ENCODE results near the gene PRG2. TPM values are rescaled to one million over a fixed set of nuclear protein-coding genes. Genes with fewer than 3 reads are reported as not detected.
A peak's percentile ranks its signal among the peaks of the same experiment; 100 is the strongest.

The PRG2 gene
- total and polyA plus RNA-seq, 2 of the 13 experiments (the other 11 are each of a cell fraction or from before 2014, with no cell fraction given): not detected

- TF ChIP-seq ZNF446 (CRISPR knock-in tag; IDR thresholded peaks at IDR 0.05) (no peak), REPIN1 (CRISPR knock-in tag; IDR thresholded peaks at IDR 0.05; ENCODE audit: borderline replicate concordance, low read depth) (no peak), ZNF180 (CRISPR knock-in tag; IDR thresholded peaks at IDR 0.05; ENCODE audit: borderline replicate concordance, low read depth) (no peak), TEAD3 (CRISPR knock-in tag; optimal IDR thresholded peaks at IDR 0.05; ENCODE audit: borderline replicate concordance) (no peak), ZNF788 (CRISPR knock-in tag; IDR thresholded peaks at IDR 0.05; ENCODE audit: borderline replicate concordance) (no peak), RXRA (CRISPR knock-in tag; IDR thresholded peaks at IDR 0.05) (no peak), ZFP91 (CRISPR knock-in tag; IDR thresholded peaks at IDR 0.05; ENCODE audit: borderline replicate concordance) (no peak), IRX3 (CRISPR knock-in tag; IDR thresholded peaks at IDR 0.05; ENCODE audit: borderline replicate concordance, low read depth) (no peak), ZBTB49 (CRISPR knock-in tag; IDR thresholded peaks at IDR 0.05; ENCODE audit: borderline replicate concordance) (no peak), ASH2L (IDR thresholded peaks at IDR 0.05; ENCODE audit: insufficient read length, low read depth, low read length) (peak; percentile 62), THAP7 (CRISPR knock-in tag; IDR thresholded peaks at IDR 0.05) (no peak), ZNF775 (CRISPR knock-in tag; IDR thresholded peaks at IDR 0.05; ENCODE audit: borderline replicate concordance) (no peak), BRD4 (CRISPR knock-in tag; IDR thresholded peaks at IDR 0.05) (no peak), RELA (CRISPR knock-in tag; IDR thresholded peaks at IDR 0.05) (no peak), FOXK1 (CRISPR knock-in tag; IDR thresholded peaks at IDR 0.05; ENCODE audit: borderline replicate concordance, low read depth) (0 out of 2 replicates have a peak, but pooled peaks have one; percentile 25), CEBPB (IDR thresholded peaks at IDR 0.05; ENCODE audit: borderline replicate concordance, low read depth, low read length) (no peak), GATAD1 (CRISPR knock-in tag; IDR thresholded peaks at IDR 0.05) (no peak), STAG1 (CRISPR knock-in tag; IDR thresholded peaks at IDR 0.05) (0 out of 2 replicates have a peak, but pooled peaks have one; percentile 4), ZNF383 (CRISPR knock-in tag; IDR thresholded peaks at IDR 0.05; ENCODE audit: borderline replicate concordance) (no peak), ZSCAN31 (CRISPR knock-in tag; IDR thresholded peaks at IDR 0.05; ENCODE audit: low read depth) (no peak), MIER2 (CRISPR knock-in tag; IDR thresholded peaks at IDR 0.05) (peak; percentile 64; the same call in 1 of the 2 replicates), ZNF747 (CRISPR knock-in tag; IDR thresholded peaks at IDR 0.05; ENCODE audit: borderline replicate concordance) (no peak), SIN3A (IDR thresholded peaks at IDR 0.05; ENCODE audit: borderline replicate concordance, low read depth, low read length) (no peak), CTCF (CRISPR knock-in tag; IDR thresholded peaks at IDR 0.05) (no peak), MTA1 (CRISPR knock-in tag; IDR thresholded peaks at IDR 0.05; ENCODE audit: borderline replicate concordance) (no peak)
Observed at GRCh38 chr11:57399972-57400578, 9.6 kb upstream of the PRG2 start (continued).
